Esophagus muscularis mucosa (tissue), 4 donors: ENCODE measurements around the gene PIEZO1.

Experiments used
- EP300 ChIP-seq: sonication (generic); formaldehyde crosslinking; IDR thresholded peaks from one replicate; pipeline ENCODE4 v1.6.1; 2017; ENCODE audit warnings: antibody characterized with exemption
- POLR2A ChIP-seq: fragments of 450-650 bp; IDR thresholded peaks from one replicate; pipeline ENCODE4 v1.6.1; 2017; ENCODE audit warnings: antibody characterized with exemption, moderate library complexity, mild to moderate bottlenecking, low read depth
- TF ChIP-seq, protein P1 (sequence below), 3 experiments: fragments of 200-600 bp in 2 of 3; fragments of 450-650 bp in 1 of 3; sonication (generic) in 2 of 3; IDR thresholded peaks; one replicate each; pipeline ENCODE4 v1.5.1; 2017 to 2019; ENCODE audit warnings: antibody characterized with exemption in 3 of 3, mild to moderate bottlenecking in 2 of 3, moderate library complexity in 1 of 3

DNA sequence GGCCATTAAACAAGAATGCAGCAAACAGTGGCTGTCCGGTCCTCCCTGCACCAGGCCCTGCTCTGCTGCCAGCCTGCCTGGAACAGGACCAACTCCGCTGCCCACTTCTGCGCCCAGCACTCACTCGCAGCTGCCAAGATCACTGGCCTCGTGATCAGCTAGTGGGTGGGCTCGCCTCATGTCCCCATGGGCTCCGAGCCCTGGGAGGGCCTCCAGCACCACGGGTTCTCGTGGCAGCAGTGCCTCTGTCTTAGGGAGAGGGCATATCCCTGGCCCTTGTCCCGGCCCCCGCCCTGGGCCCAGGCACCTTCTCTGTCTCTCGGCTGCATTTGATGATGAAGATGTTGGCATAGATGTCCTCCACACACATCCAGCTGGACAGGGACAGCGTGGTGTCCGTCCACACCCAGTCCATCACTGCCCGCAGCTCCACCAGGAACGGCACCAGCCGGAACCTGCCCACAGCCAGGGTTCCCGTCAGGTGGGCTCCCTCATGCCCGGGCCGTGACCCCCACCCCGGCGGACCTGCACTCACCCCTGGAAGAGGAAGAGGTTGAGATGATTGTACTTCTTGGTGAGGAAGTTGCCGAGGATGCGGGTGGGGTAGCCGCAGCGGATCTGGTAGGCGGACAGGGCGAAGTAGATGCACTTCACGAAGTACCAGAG lies 65.6 kb downstream of the PIEZO1 start:
- TF ChIP-seq, protein P1, sequence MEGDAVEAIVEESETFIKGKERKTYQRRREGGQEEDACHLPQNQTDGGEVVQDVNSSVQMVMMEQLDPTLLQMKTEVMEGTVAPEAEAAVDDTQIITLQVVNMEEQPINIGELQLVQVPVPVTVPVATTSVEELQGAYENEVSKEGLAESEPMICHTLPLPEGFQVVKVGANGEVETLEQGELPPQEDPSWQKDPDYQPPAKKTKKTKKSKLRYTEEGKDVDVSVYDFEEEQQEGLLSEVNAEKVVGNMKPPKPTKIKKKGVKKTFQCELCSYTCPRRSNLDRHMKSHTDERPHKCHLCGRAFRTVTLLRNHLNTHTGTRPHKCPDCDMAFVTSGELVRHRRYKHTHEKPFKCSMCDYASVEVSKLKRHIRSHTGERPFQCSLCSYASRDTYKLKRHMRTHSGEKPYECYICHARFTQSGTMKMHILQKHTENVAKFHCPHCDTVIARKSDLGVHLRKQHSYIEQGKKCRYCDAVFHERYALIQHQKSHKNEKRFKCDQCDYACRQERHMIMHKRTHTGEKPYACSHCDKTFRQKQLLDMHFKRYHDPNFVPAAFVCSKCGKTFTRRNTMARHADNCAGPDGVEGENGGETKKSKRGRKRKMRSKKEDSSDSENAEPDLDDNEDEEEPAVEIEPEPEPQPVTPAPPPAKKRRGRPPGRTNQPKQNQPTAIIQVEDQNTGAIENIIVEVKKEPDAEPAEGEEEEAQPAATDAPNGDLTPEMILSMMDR (IDR thresholded peaks at IDR 0.05): no peak
- no peak for TF ChIP-seq EP300
- TF ChIP-seq POLR2A: no peak
